H9 (cell line): ENCODE results near the gene LIF. TPM values are rescaled to one million over a fixed set of nuclear protein-coding genes. Genes with fewer than 3 reads are reported as not detected.

ENCODE experiments used
- DNase-seq: peaks from one replicate; pipeline ENCODE4 v3.0.0-alpha.2; 2017
- H2AFZ ChIP-seq: one replicate; pipeline ENCODE4 v1.6.1; 2013; ENCODE audit warnings: mild to moderate bottlenecking, low read length, control low read depth, moderate library complexity
- H2AK5ac ChIP-seq: 2 replicates; pipeline ENCODE4 v1.6.1; 2013; ENCODE audit warnings: low read length, control low read depth, mixed read lengths; ENCODE audit not compliant: insufficient read length
- H2BK120ac ChIP-seq: one replicate; pipeline ENCODE4 v1.6.1; 2013; ENCODE audit warnings: low read depth, mild to moderate bottlenecking, low read length, control low read depth, inconsistent platforms; ENCODE audit not compliant: poor library complexity, severe bottlenecking
- H2BK12ac ChIP-seq: 2 replicates; pipeline ENCODE4 v1.6.1; 2013; ENCODE audit warnings: low read length, control low read depth, mixed read lengths, low read depth; ENCODE audit not compliant: insufficient read length
- H2BK15ac ChIP-seq: 2 replicates; pipeline ENCODE4 v1.6.1; 2013; ENCODE audit warnings: low read depth, low read length, control low read depth
- H2BK20ac ChIP-seq: one replicate; pipeline ENCODE4 v1.6.1; 2013; ENCODE audit warnings: low read depth, mild to moderate bottlenecking, low read length, control low read depth, inconsistent platforms; ENCODE audit not compliant: poor library complexity, severe bottlenecking
- H2BK5ac ChIP-seq: 2 replicates; pipeline ENCODE4 v1.6.1; 2013; ENCODE audit warnings: low read length, control low read depth, mixed read lengths; ENCODE audit not compliant: insufficient read length
- H3K14ac ChIP-seq: 2 replicates; pipeline ENCODE4 v1.6.1; 2013; ENCODE audit warnings: low read length, control low read depth; ENCODE audit not compliant: insufficient read depth
- H3K18ac ChIP-seq: 2 replicates; pipeline ENCODE4 v1.6.1; 2013; ENCODE audit warnings: low read depth, mild to moderate bottlenecking, mixed read lengths, low read length, control low read depth; ENCODE audit not compliant: insufficient read length
- H3K23ac ChIP-seq: 2 replicates; pipeline ENCODE4 v1.6.1; 2013; ENCODE audit warnings: low read length, control low read depth, mixed read lengths, low read depth; ENCODE audit not compliant: insufficient read length
- H3K23me2 ChIP-seq: 2 replicates; pipeline ENCODE4 v1.6.1; 2013; ENCODE audit warnings: low read depth, mild to moderate bottlenecking, mixed read lengths, low read length, control low read depth; ENCODE audit not compliant: insufficient read length, poor library complexity, severe bottlenecking
- H3K27ac ChIP-seq: 2 replicates; pipeline ENCODE4 v1.5.1; 2013; ENCODE audit warnings: low read length, control low read depth, mixed read lengths, low read depth; ENCODE audit not compliant: insufficient read length
- H3K27me3 ChIP-seq: 2 replicates; pipeline ENCODE4 v1.6.1; 2013; ENCODE audit warnings: low read length, control low read depth, inconsistent platforms; ENCODE audit not compliant: insufficient read depth
- H3K4ac ChIP-seq: 2 replicates; pipeline ENCODE4 v1.6.1; 2013; ENCODE audit warnings: low read depth, mild to moderate bottlenecking, control low read depth, inconsistent platforms, low read length, moderate library complexity
- H3K4me1 ChIP-seq: 2 replicates; pipeline ENCODE4 v1.6.1; 2013; ENCODE audit warnings: low read length, control low read depth, inconsistent platforms; ENCODE audit not compliant: insufficient read depth
- H3K4me2 ChIP-seq: 2 replicates; pipeline ENCODE4 v1.6.1; 2013; ENCODE audit warnings: low read length, control low read depth, mixed read lengths; ENCODE audit not compliant: insufficient read length, insufficient read depth
- H3K56ac ChIP-seq: 2 replicates; pipeline ENCODE4 v1.6.1; 2013; ENCODE audit warnings: low read depth, mild to moderate bottlenecking, mixed read lengths, low read length, control low read depth; ENCODE audit not compliant: insufficient read length
- H3K79me1 ChIP-seq: 2 replicates; pipeline ENCODE4 v1.6.1; 2013; ENCODE audit warnings: low read depth, mild to moderate bottlenecking, moderate library complexity, low read length, control low read depth, inconsistent platforms; ENCODE audit not compliant: insufficient read depth, poor library complexity, severe bottlenecking
- H3K79me2 ChIP-seq: 2 replicates; pipeline ENCODE4 v1.6.1; 2013; ENCODE audit warnings: low read length, control low read depth, inconsistent platforms; ENCODE audit not compliant: insufficient read depth
- H3K9ac ChIP-seq: 2 replicates; pipeline ENCODE4 v1.6.1; 2013; ENCODE audit warnings: low read length, control low read depth, mixed read lengths; ENCODE audit not compliant: insufficient read length; ENCODE audit errors: extremely low read depth
- H3K9me3 ChIP-seq: one replicate; pipeline ENCODE4 v1.6.1; 2013; ENCODE audit warnings: low read depth, low read length, inconsistent platforms; ENCODE audit not compliant: control insufficient read depth
- H3T11ph ChIP-seq: one replicate; pipeline ENCODE4 v1.6.1; 2013; ENCODE audit warnings: mild to moderate bottlenecking, low read length, control low read depth, inconsistent platforms
- H4K20me1 ChIP-seq: one replicate; pipeline ENCODE4 v1.6.1; 2013; ENCODE audit not compliant: control insufficient read depth, insufficient read length, insufficient read depth
- H4K5ac ChIP-seq: 2 replicates; pipeline ENCODE4 v1.6.1; 2013; ENCODE audit warnings: low read depth, mild to moderate bottlenecking, mixed read lengths, low read length, control low read depth; ENCODE audit not compliant: insufficient read length
- H4K8ac ChIP-seq: replicated peaks from 2 replicates; pipeline ENCODE4 v1.6.1; 2013; ENCODE audit warnings: low read length, control low read depth, mixed read lengths, low read depth; ENCODE audit not compliant: insufficient read length
- H4K91ac ChIP-seq: 2 replicates; pipeline ENCODE4 v1.6.1; 2013; ENCODE audit warnings: low read depth, mild to moderate bottlenecking, moderate library complexity, mixed read lengths, low read length, control low read depth; ENCODE audit not compliant: insufficient read length
- H3K27ac Mint-ChIP-seq, 3 experiments: 2 replicates in 2 of 3; 3 replicates in 1 of 3; pipeline ENCODE4 v1.8.0; 2020 to 2021; ENCODE audit warnings: mixed read lengths in 3 of 3, mild to moderate bottlenecking in 1 of 3, moderate library complexity in 1 of 3
- H3K27me3 Mint-ChIP-seq: 2 replicates; pipeline ENCODE4 v1.8.0; 2021; ENCODE audit warnings: low read depth, mild to moderate bottlenecking, moderate library complexity, mixed read lengths
- H3K36me3 Mint-ChIP-seq, 3 experiments: 2 replicates in 2 of 3; 3 replicates in 1 of 3; pipeline ENCODE4 v1.8.0; 2020 to 2021; ENCODE audit warnings: low read depth in 3 of 3, mixed read lengths in 3 of 3; ENCODE audit not compliant: insufficient read depth in 1 of 3
- H3K4me1 Mint-ChIP-seq, 2 experiments: 2 replicates each; pipeline ENCODE4 v1.8.0; 2020; ENCODE audit warnings: mixed read lengths in 2 of 2
- H3K4me3 Mint-ChIP-seq, 2 experiments: 2 replicates in 1 of 2; 3 replicates in 1 of 2; pipeline ENCODE4 v1.8.0; 2020 to 2021; ENCODE audit warnings: mild to moderate bottlenecking in 2 of 2, mixed read lengths in 2 of 2, moderate library complexity in 1 of 2
- H3K9me3 Mint-ChIP-seq, 2 experiments: 2 replicates in 1 of 2; 3 replicates in 1 of 2; pipeline ENCODE4 v1.8.0; 2020; ENCODE audit warnings: mild to moderate bottlenecking in 2 of 2, mixed read lengths in 2 of 2, moderate library complexity in 1 of 2
- CTCF ChIP-seq: fragments of 200-600 bp; sonication (generic); conservative IDR thresholded peaks from 3 replicates; pipeline ENCODE4 v1.8.0; 2021; ENCODE audit warnings: antibody characterized with exemption, mild to moderate bottlenecking
- WGBS: extraction: QIAGEN DNeasy Blood & Tissue Kit; methylation state at CpG from one replicate; pipeline ENCODE4 v1.1.7; 2013; ENCODE audit warnings: missing lambda C conversion rate, low lambda C conversion rate, mixed read lengths; ENCODE audit not compliant: insufficient read length; ENCODE audit errors: extremely low coverage; 5-methylcytosine and 5-hydroxymethylcytosine counted together
- total RNA-seq: library from RNA; stranded (reverse); gene quantifications from 2 replicates; pipeline ENCODE4 v1.2.1, GENCODE V29; 2021

LIF gene
- total RNA-seq, 1 experiment from 2014 or later, result 6.1 TPM

GRCh38 chr22:30260276-30260675, 13.7 kb upstream of the LIF start:
- Histone ChIP-seq H3K4me2 (no peak overlapping the region), H3K4me1 (no peaks in the 10 kb centered on the region), H4K8ac (no peak overlapping the region), H3K9ac (no peak overlapping the region), H2AFZ (no peak overlapping the region), H3K4ac (no peak overlapping the region), H3K79me2 (no peaks in the 10 kb centered on the region), H4K5ac (no peak overlapping the region), H4K20me1 (no peaks in the 10 kb centered on the region), H3K9me3 (no peaks in the 10 kb centered on the region), H2BK15ac (no peak overlapping the region), H3T11ph (no peak overlapping the region), H3K14ac (no peak overlapping the region), H3K27me3 (no peaks in the 10 kb centered on the region; the same call in 1 of the 2 replicates), H3K27ac (no peak overlapping the region), H3K79me1 (no peaks in the 10 kb centered on the region), H3K23ac (no peak overlapping the region), H2BK20ac (no peak overlapping the region), H3K56ac (no peak overlapping the region), H2BK12ac (no peak overlapping the region), H2BK120ac (no peak overlapping the region), H4K91ac (no peak overlapping the region), H2AK5ac (no peak overlapping the region), H3K18ac (no peak overlapping the region), H2BK5ac (no peak overlapping the region), H3K23me2 (no peaks in the 10 kb centered on the region)
- peak overlapping the region in 1 of 3 experiments; percentile 91; a peak in 1 of 7 replicates for H3K27ac Mint-ChIP-seq
- no CpG with 5 or more reads among the region's 11 CpGs for WGBS
- no peak for TF ChIP-seq CTCF
- H3K27me3 Mint-ChIP-seq, result peaks cover 19% of the 10 kb centered on the region
- no peak overlapping the region for H3K4me3 Mint-ChIP-seq
- no peaks in the 10 kb centered on the region; a peak in 1 of 5 replicates for H3K9me3 Mint-ChIP-seq
- no peaks in the 10 kb centered on the region for H3K36me3 Mint-ChIP-seq
- DNase-seq, result no peak
- H3K4me1 Mint-ChIP-seq, result peaks cover 13 to 31% of the 10 kb centered on the region in 2 experiments
